Astrocyte (in vitro differentiated cells and primary cell): ENCODE results near the gene LIPG.

ENCODE experiments used
- CTCF ChIP-seq: IDR thresholded peaks from 2 replicates; pipeline ENCODE4 v1.5.1; 2011; ENCODE audit warnings: low read depth, mild to moderate bottlenecking, inconsistent platforms, low read length, moderate library complexity; ENCODE audit not compliant: insufficient read depth
- EZH2 ChIP-seq: IDR thresholded peaks from 2 replicates; pipeline ENCODE4 v1.6.1; 2012; ENCODE audit warnings: mild to moderate bottlenecking, low read length, inconsistent platforms; ENCODE audit not compliant: insufficient read depth

GRCh38 chr18:49596687-49597086 is 34.8 kb downstream of the LIPG start:
- TF ChIP-seq CTCF (no peak), EZH2 (no peak)
